Nephron (organoid): Measurements from ENCODE around the gene ACACB.

Experiments
- H3K27ac Mint-ChIP-seq, 3 experiments: 2 replicates each; pipeline ENCODE4 v1.8.0; 2020; ENCODE audit warnings: mixed read lengths in 3 of 3, mild to moderate bottlenecking in 2 of 3, moderate library complexity in 1 of 3
- H3K27me3 Mint-ChIP-seq: 2 replicates; pipeline ENCODE4 v1.8.0; 2021; ENCODE audit warnings: low read depth, mild to moderate bottlenecking, moderate library complexity, mixed read lengths
- H3K36me3 Mint-ChIP-seq: 2 replicates; pipeline ENCODE4 v1.8.0; 2020; ENCODE audit warnings: low read depth, mixed read lengths
- H3K4me1 Mint-ChIP-seq: 2 replicates; pipeline ENCODE4 v1.8.0; 2020; ENCODE audit warnings: mixed read lengths
- H3K4me3 Mint-ChIP-seq, 3 experiments: 2 replicates each; pipeline ENCODE4 v1.8.0; 2020; ENCODE audit warnings: mild to moderate bottlenecking in 3 of 3, mixed read lengths in 3 of 3, moderate library complexity in 2 of 3
- H3K9me3 Mint-ChIP-seq: 2 replicates; pipeline ENCODE4 v1.8.0; 2020; ENCODE audit warnings: mixed read lengths
- CTCF ChIP-seq, 3 experiments: fragments of 200-600 bp; sonication (generic); IDR thresholded peaks; one replicate each; pipeline ENCODE4 v1.5.0; 2021; ENCODE audit warnings: antibody characterized with exemption in 3 of 3; ENCODE audit not compliant: unreplicated experiment in 3 of 3

ACACB gene

GRCh38 chr12:109263439-109263838 lies 147.1 kb downstream of the ACACB start:
- no peak for TF ChIP-seq CTCF (IDR thresholded peaks at IDR 0.05; ENCODE audit: unreplicated experiment in 3 of 3)
- H3K9me3 Mint-ChIP-seq: peaks cover 8% of the 10 kb centered on the region
- H3K4me1 Mint-ChIP-seq: no peaks in the 10 kb centered on the region
- no peak overlapping the region for H3K4me3 Mint-ChIP-seq
- H3K27ac Mint-ChIP-seq: no peak overlapping the region
- H3K27me3 Mint-ChIP-seq: no peaks in the 10 kb centered on the region
- peaks cover 24% of the 10 kb centered on the region for H3K36me3 Mint-ChIP-seq

- peaks cover 27% of the 10 kb centered on the region for H3K36me3 Mint-ChIP-seq
These were observed 147.9 kb downstream of the ACACB start for GRCh38 chr12:109264095-109264942.

GRCh38 chr12:109264943-109265650 lies 148.7 kb downstream of the ACACB start:
- no peak overlapping the region for H3K4me3 Mint-ChIP-seq
- H3K36me3 Mint-ChIP-seq: peaks cover 24% of the 10 kb centered on the region
- peaks cover 8% of the 10 kb centered on the region for H3K9me3 Mint-ChIP-seq
- H3K27ac Mint-ChIP-seq: no peak overlapping the region
- no peak for TF ChIP-seq CTCF (IDR thresholded peaks at IDR 0.05; ENCODE audit: unreplicated experiment in 3 of 3)
- H3K4me1 Mint-ChIP-seq: no peaks in the 10 kb centered on the region
- H3K27me3 Mint-ChIP-seq: no peaks in the 10 kb centered on the region

More at GRCh38 chr12:109264095-109264942, 147.9 kb downstream of the ACACB start:
- H3K27ac Mint-ChIP-seq: no peak overlapping the region
- H3K9me3 Mint-ChIP-seq: peaks cover 8% of the 10 kb centered on the region
- H3K4me1 Mint-ChIP-seq: no peaks in the 10 kb centered on the region
- no peak overlapping the region for H3K4me3 Mint-ChIP-seq
- H3K27me3 Mint-ChIP-seq: no peaks in the 10 kb centered on the region
- TF ChIP-seq CTCF (IDR thresholded peaks at IDR 0.05; ENCODE audit: unreplicated experiment in 3 of 3): peak; percentile 74 to 80 (median 79)

GRCh38 chr12:109266106-109266879 lies 149.9 kb downstream of the ACACB start:
- no peak for TF ChIP-seq CTCF (IDR thresholded peaks at IDR 0.05; ENCODE audit: unreplicated experiment in 3 of 3)
- Mint-ChIP-seq H3K36me3 (peaks cover 29% of the 10 kb centered on the region), H3K9me3 (peaks cover 16% of the 10 kb centered on the region), H3K27ac (no peak overlapping the region), H3K27me3 (peaks cover 3% of the 10 kb centered on the region), H3K4me3 (no peak overlapping the region), H3K4me1 (no peaks in the 10 kb centered on the region)

- Mint-ChIP-seq H3K4me3 (no peak overlapping the region), H3K36me3 (peaks cover 32% of the 10 kb centered on the region), H3K9me3 (peaks cover 18% of the 10 kb centered on the region), H3K27ac (no peak overlapping the region), H3K27me3 (peaks cover 4% of the 10 kb centered on the region), H3K4me1 (no peaks in the 10 kb centered on the region)
- TF ChIP-seq CTCF (IDR thresholded peaks at IDR 0.05; ENCODE audit: unreplicated experiment in 3 of 3): no peak
These were observed 151.0 kb downstream of the ACACB start for GRCh38 chr12:109267361-109267760.
